ENCODE results near the gene LSR.

LSR gene

DNA sequence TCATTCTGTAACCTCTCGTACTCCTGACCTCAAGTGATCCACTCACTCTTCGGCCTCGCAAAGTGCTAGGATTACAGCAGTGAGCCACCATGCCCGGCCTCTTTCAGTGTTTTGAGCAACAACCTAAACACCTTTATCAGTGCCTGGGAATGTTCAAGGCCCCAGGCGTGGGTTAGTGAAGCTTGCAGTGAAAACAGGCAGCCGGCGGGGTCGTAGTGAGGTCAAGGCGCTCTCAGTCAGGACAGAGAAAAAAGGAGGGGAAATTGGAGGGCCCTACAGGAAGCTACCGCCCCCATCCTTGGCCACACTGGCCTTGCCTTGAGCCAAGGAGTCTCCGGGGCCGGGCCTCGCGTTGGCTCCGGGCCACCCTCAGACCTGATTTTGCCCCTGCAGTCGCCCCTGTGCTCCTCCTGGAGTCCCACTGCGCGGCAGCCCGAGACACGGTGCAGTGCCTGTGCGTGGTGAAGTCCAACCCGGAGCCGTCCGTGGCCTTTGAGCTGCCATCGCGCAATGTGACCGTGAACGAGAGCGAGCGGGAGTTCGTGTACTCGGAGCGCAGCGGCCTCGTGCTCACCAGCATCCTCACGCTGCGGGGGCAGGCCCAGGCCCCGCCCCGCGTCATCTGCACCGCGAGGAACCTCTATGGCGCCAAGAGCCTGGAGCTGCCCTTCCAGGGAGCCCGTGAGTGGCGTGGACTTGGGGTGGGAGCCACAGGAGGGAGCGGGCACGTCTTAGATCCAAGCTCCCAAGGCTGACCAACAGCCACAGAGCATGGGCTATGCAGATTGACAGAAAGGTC, 60.9 kb downstream of the LSR start:
- peaks cover 0 to 66% (median 35%) of the 10 kb centered on the region in 4 experiments for H3K4me1 ChIP-seq (ENCODE audit: control extremely low read depth in 1 of 4, control insufficient read depth in 4 of 4, insufficient read depth in 4 of 4, low read length in 3 of 4)
- CTCF ChIA-PET = interaction anchor here (1.1 kb wide), 2 partner anchors 24 to 42 kb away, joined by 3 to 4 read pairs; no protein-coding TSS in a partner anchor

DNA sequence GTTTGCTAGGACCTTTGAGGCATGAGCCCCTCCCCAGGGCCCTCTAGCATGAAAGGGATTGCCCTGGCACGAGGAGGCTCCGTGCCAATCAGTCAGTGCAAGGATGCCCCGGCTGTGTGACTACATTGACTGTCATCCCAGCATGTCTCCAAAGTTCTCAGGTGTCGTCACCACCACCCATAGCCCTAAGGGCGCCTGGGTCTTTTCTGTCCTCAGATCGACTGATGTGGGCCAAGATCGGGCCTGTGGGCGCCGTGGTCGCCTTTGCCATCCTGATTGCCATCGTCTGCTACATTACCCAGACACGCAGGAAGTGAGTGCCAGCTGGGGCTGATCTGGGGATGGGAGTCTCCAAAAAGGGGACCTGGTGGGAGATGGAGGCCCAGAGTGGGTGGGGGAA, 61.5 kb downstream of the LSR start:
- ChIA-PET CTCF (no interaction called here), POLR2A (interaction anchor here (0.6 kb wide), 1 partner anchor 142 kb away, joined by 3 read pairs; no protein-coding TSS in a partner anchor)

More for the DNA sequence above, 60.9 kb downstream of the LSR start:
- POLR2A ChIA-PET = interaction anchor here (0.6 kb wide), 1 partner anchor 142 kb away, joined by 3 read pairs; no protein-coding TSS in a partner anchor
- 82% methylated on average over 45 of the region's 47 CpGs for whole genome bisulfite sequencing (ENCODE audit: insufficient coverage)
- H3K9me3 ChIP-seq (ENCODE audit: control extremely low read depth in 1 of 5, control insufficient read depth in 4 of 5, insufficient read depth in 2 of 5, low read depth in 1 of 5, low read length in 4 of 5) = no peaks in the 10 kb centered on the region
- DNase-seq = no peak
- no peak overlapping the region for H3K27ac ChIP-seq (ENCODE audit: insufficient read depth in 1 of 2, low read depth in 1 of 2, low read length in 2 of 2, poor library complexity in 1 of 2, severe bottlenecking in 2 of 2)
- H3K4me3 ChIP-seq (ENCODE audit: control insufficient read depth in 1 of 7, extremely low read depth in 1 of 7, insufficient read depth in 4 of 7, low read depth in 2 of 7, low read length in 6 of 7) = no peak overlapping the region
- H3K27me3 ChIP-seq (replicated peaks in 2 of 5; ENCODE audit: control insufficient read depth in 4 of 5, insufficient read depth in 5 of 5, low read length in 4 of 5) = no peaks in the 10 kb centered on the region
- H3K36me3 ChIP-seq (ENCODE audit: control insufficient read depth in 4 of 4, insufficient read depth in 4 of 4, low read length in 3 of 4) = no peaks in the 10 kb centered on the region

DNA sequence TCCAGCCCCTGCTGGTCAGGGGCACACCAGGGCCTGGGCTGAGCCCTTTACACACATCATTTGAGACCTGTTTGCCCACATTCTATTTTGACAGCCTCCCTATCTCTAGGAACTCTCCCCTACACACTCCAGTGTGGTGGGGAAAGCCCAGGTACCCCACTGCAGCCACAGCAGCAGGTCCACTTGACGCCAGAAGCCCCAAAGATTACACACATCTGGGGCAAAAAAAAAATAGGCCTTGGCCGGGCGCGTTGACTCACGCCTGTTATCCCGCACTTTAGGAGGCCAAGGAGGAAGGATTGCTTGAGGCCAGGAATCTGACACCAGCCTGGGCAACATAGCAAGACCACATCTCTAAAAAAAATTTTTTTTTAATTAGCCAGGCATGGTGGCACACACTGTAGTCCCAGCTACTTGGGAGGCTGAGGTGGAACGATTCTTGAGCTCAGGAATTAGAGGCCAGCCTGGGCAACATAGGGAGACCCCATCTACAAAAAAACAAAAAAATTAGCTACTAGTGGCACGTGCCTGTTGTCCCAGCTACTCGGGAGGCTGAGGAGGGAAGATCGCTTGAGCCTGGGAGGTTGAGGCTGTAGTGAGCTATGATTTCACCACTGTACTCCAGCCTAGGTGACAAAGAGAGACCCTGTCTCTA, 62.1 kb downstream of the LSR start:
- Histone ChIP-seq H3K27me3 (replicated peaks in 2 of 5; ENCODE audit: control insufficient read depth in 4 of 5, insufficient read depth in 5 of 5, low read length in 4 of 5) (no peaks in the 10 kb centered on the region), H3K27ac (ENCODE audit: insufficient read depth in 1 of 2, low read depth in 1 of 2, low read length in 2 of 2, poor library complexity in 1 of 2, severe bottlenecking in 2 of 2) (no peak overlapping the region), H3K4me1 (ENCODE audit: control extremely low read depth in 1 of 4, control insufficient read depth in 4 of 4, insufficient read depth in 4 of 4, low read length in 3 of 4) (peaks cover 0 to 60% (median 32%) of the 10 kb centered on the region in 4 experiments), H3K9me3 (ENCODE audit: control extremely low read depth in 1 of 5, control insufficient read depth in 4 of 5, insufficient read depth in 2 of 5, low read depth in 1 of 5, low read length in 4 of 5) (no peaks in the 10 kb centered on the region), H3K36me3 (ENCODE audit: control insufficient read depth in 4 of 4, insufficient read depth in 4 of 4, low read length in 3 of 4) (no peaks in the 10 kb centered on the region), H3K4me3 (ENCODE audit: control insufficient read depth in 1 of 7, extremely low read depth in 1 of 7, insufficient read depth in 4 of 7, low read depth in 2 of 7, low read length in 6 of 7) (no peak overlapping the region)
- no peak for DNase-seq
- ChIA-PET CTCF (interaction anchor here (0.6 to 1.0 kb wide), 3 partner anchors 17 to 37 kb away, joined by 3 to 4 read pairs (median 3); no protein-coding TSS in a partner anchor), POLR2A (no interaction called here)
- WGBS (ENCODE audit: insufficient coverage) = 98% methylated on average over 8 of the region's 10 CpGs

More for the DNA sequence above, 61.5 kb downstream of the LSR start:
- Histone ChIP-seq H3K4me1 (ENCODE audit: control extremely low read depth in 1 of 4, control insufficient read depth in 4 of 4, insufficient read depth in 4 of 4, low read length in 3 of 4) (peaks cover 0 to 61% (median 35%) of the 10 kb centered on the region in 4 experiments), H3K36me3 (ENCODE audit: control insufficient read depth in 4 of 4, insufficient read depth in 4 of 4, low read length in 3 of 4) (no peaks in the 10 kb centered on the region), H3K9me3 (ENCODE audit: control extremely low read depth in 1 of 5, control insufficient read depth in 4 of 5, insufficient read depth in 2 of 5, low read depth in 1 of 5, low read length in 4 of 5) (no peaks in the 10 kb centered on the region), H3K27ac (ENCODE audit: insufficient read depth in 1 of 2, low read depth in 1 of 2, low read length in 2 of 2, poor library complexity in 1 of 2, severe bottlenecking in 2 of 2) (no peak overlapping the region), H3K27me3 (replicated peaks in 2 of 5; ENCODE audit: control insufficient read depth in 4 of 5, insufficient read depth in 5 of 5, low read length in 4 of 5) (no peaks in the 10 kb centered on the region), H3K4me3 (ENCODE audit: control insufficient read depth in 1 of 7, extremely low read depth in 1 of 7, insufficient read depth in 4 of 7, low read depth in 2 of 7, low read length in 6 of 7) (no peak overlapping the region)
- DNase-seq = peak in 2 of 3 donors; percentile 58 to 68
- 75% methylated on average over 10 of the region's 12 CpGs for WGBS (ENCODE audit: insufficient coverage)

DNA sequence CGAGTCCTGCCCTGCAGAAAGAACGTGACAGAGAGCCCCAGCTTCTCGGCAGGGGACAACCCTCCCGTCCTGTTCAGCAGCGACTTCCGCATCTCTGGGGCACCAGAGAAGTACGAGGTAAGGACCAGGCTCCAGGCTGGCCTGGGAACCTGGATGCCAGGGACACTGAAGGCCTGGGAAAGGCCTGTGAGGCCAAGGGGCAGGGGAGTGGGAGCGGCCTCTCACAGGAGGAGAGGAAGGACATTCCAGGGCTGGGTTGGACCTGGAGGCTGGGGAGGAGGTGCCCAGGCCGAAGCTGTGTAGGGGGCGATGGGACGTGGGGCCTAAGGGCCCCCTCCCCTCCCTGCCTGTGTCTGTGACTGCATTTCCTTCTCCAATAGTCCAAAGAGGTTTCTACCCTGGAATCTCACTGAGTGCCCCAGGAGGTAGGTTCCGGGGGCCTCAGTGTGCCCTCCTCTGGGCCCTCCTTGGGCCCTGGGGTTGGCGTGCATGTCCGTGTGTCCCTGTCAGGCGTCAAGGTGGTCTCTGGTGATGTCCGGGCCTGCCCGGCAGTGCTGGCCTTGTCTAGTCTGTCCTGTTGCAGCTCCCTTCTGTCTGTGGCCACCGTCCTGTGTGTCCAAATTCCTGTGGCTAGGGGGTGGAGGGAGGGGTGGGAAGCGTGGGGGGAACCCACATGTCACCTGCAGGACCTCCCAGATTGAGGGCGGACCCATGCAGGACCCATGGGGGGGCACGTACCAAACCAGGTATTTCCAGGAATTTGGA, 63.3 kb downstream of the LSR start:
- POLR2A ChIA-PET = interaction anchor here (1.1 kb wide), 1 partner anchor 40 kb away, joined by 3 read pairs; no protein-coding TSS in a partner anchor

DNA sequence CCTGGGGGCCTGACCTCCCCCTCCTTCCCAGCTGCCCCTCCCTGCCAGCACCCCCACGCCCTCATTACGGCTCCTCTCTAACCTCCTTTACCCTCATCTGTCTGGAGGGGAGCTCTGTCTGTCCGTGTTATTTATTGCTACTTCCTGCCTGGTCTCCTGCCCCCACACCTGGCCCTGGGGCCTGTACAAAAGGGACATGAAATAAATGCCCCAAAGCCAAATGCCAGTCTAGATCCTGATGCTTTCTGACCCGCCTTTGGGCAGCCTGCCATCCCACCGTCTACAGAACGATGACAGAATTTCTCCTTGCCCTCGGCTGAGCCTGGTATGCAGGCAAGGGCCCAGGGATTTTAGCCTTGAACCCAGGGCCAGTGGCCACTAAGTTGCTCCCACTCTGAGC, 64.8 kb downstream of the LSR start:
- ChIA-PET POLR2A (no interaction called here), CTCF (interaction anchor here (0.6 to 2.2 kb wide), 8 partner anchors 9 to 44 kb away, joined by 3 to 11 read pairs (median 4); partner anchors contain the start of gene FFAR3)
- DNase-seq = peak in 2 of 3 donors; percentile 44 to 48
- no peaks in the 10 kb centered on the region for H3K27me3 ChIP-seq (replicated peaks in 2 of 5; ENCODE audit: control insufficient read depth in 4 of 5, insufficient read depth in 5 of 5, low read length in 4 of 5)
- 10% methylated on average over 7 of the region's 7 CpGs for WGBS (ENCODE audit: insufficient coverage)
- no peaks in the 10 kb centered on the region for H3K9me3 ChIP-seq (ENCODE audit: control extremely low read depth in 1 of 5, control insufficient read depth in 4 of 5, insufficient read depth in 2 of 5, low read depth in 1 of 5, low read length in 4 of 5)
- no peak overlapping the region for H3K27ac ChIP-seq (ENCODE audit: insufficient read depth in 1 of 2, low read depth in 1 of 2, low read length in 2 of 2, poor library complexity in 1 of 2, severe bottlenecking in 2 of 2)
- no peaks in the 10 kb centered on the region for H3K36me3 ChIP-seq (ENCODE audit: control insufficient read depth in 4 of 4, insufficient read depth in 4 of 4, low read length in 3 of 4)
- no peak overlapping the region for H3K4me3 ChIP-seq (ENCODE audit: control insufficient read depth in 1 of 7, extremely low read depth in 1 of 7, insufficient read depth in 4 of 7, low read depth in 2 of 7, low read length in 6 of 7)
- H3K4me1 ChIP-seq (ENCODE audit: control extremely low read depth in 1 of 4, control insufficient read depth in 4 of 4, insufficient read depth in 4 of 4, low read length in 3 of 4) = peaks cover 3 to 54% (median 30%) of the 10 kb centered on the region in 4 experiments

More for the DNA sequence above, 63.3 kb downstream of the LSR start:
- Histone ChIP-seq H3K27ac (ENCODE audit: insufficient read depth in 1 of 2, low read depth in 1 of 2, low read length in 2 of 2, poor library complexity in 1 of 2, severe bottlenecking in 2 of 2) (no peak overlapping the region), H3K9me3 (ENCODE audit: control extremely low read depth in 1 of 5, control insufficient read depth in 4 of 5, insufficient read depth in 2 of 5, low read depth in 1 of 5, low read length in 4 of 5) (no peaks in the 10 kb centered on the region), H3K36me3 (ENCODE audit: control insufficient read depth in 4 of 4, insufficient read depth in 4 of 4, low read length in 3 of 4) (no peaks in the 10 kb centered on the region), H3K27me3 (replicated peaks in 2 of 5; ENCODE audit: control insufficient read depth in 4 of 5, insufficient read depth in 5 of 5, low read length in 4 of 5) (no peaks in the 10 kb centered on the region), H3K4me3 (ENCODE audit: control insufficient read depth in 1 of 7, extremely low read depth in 1 of 7, insufficient read depth in 4 of 7, low read depth in 2 of 7, low read length in 6 of 7) (no peak overlapping the region), H3K4me1 (ENCODE audit: control extremely low read depth in 1 of 4, control insufficient read depth in 4 of 4, insufficient read depth in 4 of 4, low read length in 3 of 4) (peaks cover 0 to 50% (median 25%) of the 10 kb centered on the region in 4 experiments)
- CTCF ChIA-PET = interaction anchor here (1.0 to 1.5 kb wide), 2 partner anchors 46 to 199 kb away, joined by 3 read pairs; partner anchors contain the start of gene FFAR3
- WGBS (ENCODE audit: insufficient coverage) = 97% methylated on average over 17 of the region's 21 CpGs
- DNase-seq = no peak

DNA sequence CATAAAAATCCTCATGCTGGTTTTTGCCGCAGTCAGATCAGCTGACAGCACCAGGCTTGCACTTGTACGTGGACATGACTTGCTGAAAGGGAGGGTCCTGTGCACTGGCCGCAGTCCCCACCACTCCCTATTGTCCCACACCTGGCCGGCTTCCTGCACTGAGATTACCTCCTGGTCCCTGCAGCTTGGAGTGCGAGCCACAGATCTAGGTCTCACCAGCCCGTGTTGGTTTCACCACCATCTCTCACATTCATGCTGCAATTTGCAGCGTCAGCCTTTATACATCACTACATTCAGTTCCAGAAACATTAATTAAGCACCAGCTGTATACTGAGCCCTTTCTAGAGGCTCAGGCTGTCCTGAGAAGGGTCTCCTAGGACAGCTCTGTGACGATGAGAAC, 65.2 kb downstream of the LSR start:
- WGBS (ENCODE audit: insufficient coverage) = 86% methylated on average over 8 of the region's 8 CpGs
- peaks cover 3 to 58% (median 34%) of the 10 kb centered on the region in 4 experiments for H3K4me1 ChIP-seq (ENCODE audit: control extremely low read depth in 1 of 4, control insufficient read depth in 4 of 4, insufficient read depth in 4 of 4, low read length in 3 of 4)
- POLR2A ChIA-PET = no interaction called here
- H3K4me3 ChIP-seq (ENCODE audit: control insufficient read depth in 1 of 7, extremely low read depth in 1 of 7, insufficient read depth in 4 of 7, low read depth in 2 of 7, low read length in 6 of 7) = no peak overlapping the region
- CTCF ChIA-PET = interaction anchor here (0.9 to 2.2 kb wide), 7 partner anchors 9 to 44 kb away, joined by 3 to 11 read pairs (median 4); partner anchors contain the start of gene FFAR3
- no peak for DNase-seq
- no peaks in the 10 kb centered on the region for H3K9me3 ChIP-seq (ENCODE audit: control extremely low read depth in 1 of 5, control insufficient read depth in 4 of 5, insufficient read depth in 2 of 5, low read depth in 1 of 5, low read length in 4 of 5)
- H3K36me3 ChIP-seq (ENCODE audit: control insufficient read depth in 4 of 4, insufficient read depth in 4 of 4, low read length in 3 of 4) = no peaks in the 10 kb centered on the region
- no peaks in the 10 kb centered on the region for H3K27me3 ChIP-seq (replicated peaks in 2 of 5; ENCODE audit: control insufficient read depth in 4 of 5, insufficient read depth in 5 of 5, low read length in 4 of 5)
- H3K27ac ChIP-seq (ENCODE audit: insufficient read depth in 1 of 2, low read depth in 1 of 2, low read length in 2 of 2, poor library complexity in 1 of 2, severe bottlenecking in 2 of 2) = no peak overlapping the region
